ENCODE data around the gene RAB25. TPM values are rescaled to one million over a fixed set of nuclear protein-coding genes. Genes with fewer than 3 reads are reported as not detected.

RAB25 gene
- total and polyA plus RNA-seq, 2 of the 13 experiments (the other 11 are each of a cell fraction or from before 2014, with no cell fraction given), result 0.20 to 0.22 TPM

GRCh38 chr1:156042828-156043227, 18.1 kb upstream of the RAB25 start:
- Histone ChIP-seq H3K79me2 (ENCODE audit: insufficient read depth, low read length) (no peaks in the 10 kb centered on the region), H4K20me1 (ENCODE audit: insufficient read depth, low read length) (no peaks in the 10 kb centered on the region), H3K4me1 (ENCODE audit: insufficient read depth, low read length) (peaks cover 17% of the 10 kb centered on the region), H3K27me3 (ENCODE audit: control insufficient read depth in 1 of 2, insufficient read depth in 2 of 2, low read length in 2 of 2) (no peaks in the 10 kb centered on the region), H3K9me3 (ENCODE audit: low read length) (no peaks in the 10 kb centered on the region), H3K27ac (ENCODE audit: extremely low read length, insufficient read depth, low read length) (no peak overlapping the region), H3K36me3 (replicated peaks in 1 of 2; ENCODE audit: control insufficient read depth in 1 of 2, insufficient read depth in 2 of 2, low read length in 2 of 2) (peaks cover 10 to 37% of the 10 kb centered on the region in 2 experiments; a peak in 4 of 5 replicates), H2AFZ (ENCODE audit: low read length) (no peak overlapping the region), H3K4me2 (ENCODE audit: low read depth, low read length) (no peak overlapping the region), H3K4me3 (replicated peaks in 1 of 3; ENCODE audit: insufficient read depth in 1 of 3, low read depth in 2 of 3, low read length in 3 of 3) (no peak overlapping the region), H3K9ac (ENCODE audit: insufficient read depth, low read depth, low read length) (no peak overlapping the region)
- ChIA-PET CTCF (ENCODE audit: low intra/inter-chr PET ratio, low total read pairs) (no interaction called here), POLR2A (no interaction called here)
- intact Hi-C loops (cut with micrococcal nuclease; ENCODE audit: unreplicated experiment) (no loop called here), in situ Hi-C loops (cut with HindIII; ENCODE audit: extremely low pct_ligation_motif_present, low pct_unique_long_range_greater_than_20kb) (no loop called here)
- ATAC-seq (no peak), DNase-seq (ENCODE audit: low spot score) (no peak), FAIRE-seq (no peak)
- WGBS (ENCODE audit: low lambda C conversion rate), result 91% methylated on average over 3 of the region's 3 CpGs
- TF ChIP-seq ZNF44 (CRISPR knock-in tag; IDR thresholded peaks at IDR 0.05), result no peak
- TF ChIP-seq ZNF761 (CRISPR knock-in tag; conservative IDR thresholded peaks at IDR 0.05), result no peak
- TF ChIP-seq ZFP36 (IDR thresholded peaks at IDR 0.05; ENCODE audit: borderline replicate concordance, low read depth, low read length, partially characterized antibody), result no peak
- no peak for TF ChIP-seq NFKBIZ (CRISPR knock-in tag; IDR thresholded peaks at IDR 0.05)
- no peak for TF ChIP-seq POGK (CRISPR knock-in tag; conservative IDR thresholded peaks at IDR 0.05)
- TF ChIP-seq, protein P1, sequence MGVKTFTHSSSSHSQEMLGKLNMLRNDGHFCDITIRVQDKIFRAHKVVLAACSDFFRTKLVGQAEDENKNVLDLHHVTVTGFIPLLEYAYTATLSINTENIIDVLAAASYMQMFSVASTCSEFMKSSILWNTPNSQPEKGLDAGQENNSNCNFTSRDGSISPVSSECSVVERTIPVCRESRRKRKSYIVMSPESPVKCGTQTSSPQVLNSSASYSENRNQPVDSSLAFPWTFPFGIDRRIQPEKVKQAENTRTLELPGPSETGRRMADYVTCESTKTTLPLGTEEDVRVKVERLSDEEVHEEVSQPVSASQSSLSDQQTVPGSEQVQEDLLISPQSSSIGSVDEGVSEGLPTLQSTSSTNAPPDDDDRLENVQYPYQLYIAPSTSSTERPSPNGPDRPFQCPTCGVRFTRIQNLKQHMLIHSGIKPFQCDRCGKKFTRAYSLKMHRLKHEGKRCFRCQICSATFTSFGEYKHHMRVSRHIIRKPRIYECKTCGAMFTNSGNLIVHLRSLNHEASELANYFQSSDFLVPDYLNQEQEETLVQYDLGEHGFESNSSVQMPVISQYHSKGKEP (CRISPR knock-in tag; IDR thresholded peaks at IDR 0.05), result no peak
- no TSS peak for BruUV-seq (replicated peaks)
